NCI-H1436 treated with DMSO at 0.1 percent for 48 hours (cell line): ENCODE measurements around the gene HSD11B1.

Experiments used
- DNase-seq: peaks from one replicate; lab custom pipeline; 2025; lab: John Stamatoyannopoulos, UW

The HSD11B1 gene

GRCh38 chr1:209704584-209704983 is at the start of gene HSD11B1:
TSS of gene HSD11B1 (plus strand) at chr1:209704846. CDS start at chr1:209704943, 97 bp downstream.
- DNase-seq: no peak

DNA sequence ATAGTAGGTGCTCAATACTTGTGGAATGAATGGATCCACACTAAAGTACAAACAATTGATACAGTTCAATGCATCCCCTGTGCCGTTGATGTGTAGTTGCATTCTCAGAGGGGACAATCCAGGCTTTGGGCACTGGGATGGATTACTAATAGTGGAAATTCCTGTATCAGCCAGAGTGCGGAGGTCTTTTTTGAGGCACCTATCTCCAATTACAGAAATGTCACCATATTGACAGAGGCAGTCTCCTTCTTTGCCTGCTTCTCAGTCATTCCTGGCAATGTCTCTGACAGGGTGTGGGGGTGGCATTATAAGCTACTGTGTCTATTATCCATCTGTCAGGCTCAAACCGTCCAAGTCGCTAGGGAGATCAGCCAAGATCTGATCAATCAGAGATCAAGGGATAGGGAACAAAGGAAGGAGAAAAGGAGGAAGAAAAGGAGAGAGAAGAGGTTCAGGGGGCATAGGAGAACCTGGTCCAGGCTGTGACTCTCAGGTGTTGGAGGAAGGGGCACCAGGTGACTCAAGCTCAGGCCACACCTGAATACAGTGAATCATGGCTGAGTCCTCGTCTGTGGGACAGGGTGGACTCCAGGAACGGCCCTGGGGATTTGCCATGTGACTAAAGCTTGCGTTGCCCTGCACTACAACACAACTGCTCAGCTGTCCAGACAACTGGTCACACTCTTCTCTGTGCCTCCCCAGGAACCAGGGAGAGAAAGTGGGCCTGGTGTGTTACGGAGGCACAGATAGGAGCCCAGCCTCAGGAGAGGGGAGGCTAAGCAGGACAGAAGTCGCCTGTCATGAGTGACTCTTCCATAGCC is 49.0 kb upstream of the HSD11B1 start:
- no peak for DNase-seq

DNA sequence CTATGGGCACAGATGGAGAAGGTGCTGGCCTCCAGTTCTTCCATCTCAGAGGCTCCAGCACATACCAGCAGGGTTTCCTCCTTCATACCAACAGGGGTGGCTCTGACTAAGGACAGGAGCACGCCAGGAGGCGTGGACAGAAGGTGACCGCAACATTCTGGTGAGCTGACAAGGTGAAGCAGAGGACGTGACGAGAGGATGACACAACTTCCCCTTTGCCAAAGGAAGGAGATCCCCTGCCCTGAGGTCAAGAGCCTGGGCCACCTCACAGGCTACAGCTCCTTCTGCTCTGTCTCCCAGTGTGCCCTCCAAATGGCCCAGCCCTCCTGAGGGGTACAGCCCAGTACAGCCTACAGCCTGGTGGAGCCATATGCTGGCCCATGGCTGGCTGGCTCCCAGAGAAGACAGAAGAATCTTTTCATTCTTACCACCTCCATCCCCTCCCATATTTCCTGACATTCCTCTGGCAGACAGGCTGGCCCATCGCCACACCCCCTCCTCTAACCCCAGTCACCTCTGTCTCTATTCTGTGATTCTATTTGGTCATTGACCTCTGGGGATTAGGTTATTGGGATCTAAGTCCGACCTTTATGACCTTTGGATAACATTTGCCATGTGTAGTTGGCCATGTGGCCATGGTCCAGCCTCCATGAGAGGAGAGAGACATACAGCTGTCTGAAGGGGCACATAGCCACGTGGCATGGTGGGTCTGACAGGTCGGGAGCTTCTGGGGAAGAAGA is 47.3 kb upstream of the HSD11B1 start:
- DNase-seq: no peak

- DNase-seq: no peak
These were observed 46.7 kb upstream of the HSD11B1 start for GRCh38 chr1:209657918-209658317.

GRCh38 chr1:209659909-209660308 is 44.7 kb upstream of the HSD11B1 start:
- no peak for DNase-seq

DNA sequence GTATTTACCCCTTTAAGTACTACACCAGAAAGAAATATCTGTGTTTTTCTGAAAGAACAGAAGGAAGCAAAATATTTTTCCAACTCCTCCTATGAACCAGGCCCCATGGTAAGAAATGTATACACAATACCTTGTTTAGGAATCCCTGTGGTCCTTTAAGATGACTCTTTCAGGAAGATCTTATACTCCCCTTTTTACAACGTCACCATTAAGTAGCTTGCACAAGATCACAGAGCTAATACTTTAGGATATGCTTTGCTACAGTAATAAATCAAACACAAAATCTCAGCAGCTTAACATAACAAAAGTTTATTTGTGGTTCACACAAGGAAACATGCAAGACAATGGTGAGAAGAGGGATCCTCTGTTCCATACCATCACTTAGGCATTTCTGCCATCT is 43.6 kb upstream of the HSD11B1 start:
- DNase-seq: no peak

GRCh38 chr1:209662879-209663327 is 41.7 kb upstream of the HSD11B1 start:
- no peak for DNase-seq

DNA sequence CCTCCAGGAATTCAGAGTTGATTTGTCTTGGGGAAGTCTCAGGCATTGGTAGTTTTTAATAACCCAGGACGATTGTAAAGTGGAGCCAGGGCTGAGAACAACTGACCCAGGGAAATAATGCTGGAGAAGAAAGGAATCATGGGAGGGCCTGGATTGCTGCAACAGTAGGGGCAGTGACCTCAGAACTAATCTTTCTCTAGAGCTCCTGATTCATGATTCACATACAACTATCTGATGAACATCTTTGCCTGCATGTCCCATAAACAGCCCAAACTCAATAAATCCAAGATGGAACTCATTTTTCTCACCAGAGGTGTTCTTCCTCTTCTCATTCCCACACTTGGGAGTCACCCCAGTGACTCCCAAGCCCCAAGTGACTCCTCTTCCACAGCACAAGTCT is 37.5 kb upstream of the HSD11B1 start:
- DNase-seq: no peak

DNA sequence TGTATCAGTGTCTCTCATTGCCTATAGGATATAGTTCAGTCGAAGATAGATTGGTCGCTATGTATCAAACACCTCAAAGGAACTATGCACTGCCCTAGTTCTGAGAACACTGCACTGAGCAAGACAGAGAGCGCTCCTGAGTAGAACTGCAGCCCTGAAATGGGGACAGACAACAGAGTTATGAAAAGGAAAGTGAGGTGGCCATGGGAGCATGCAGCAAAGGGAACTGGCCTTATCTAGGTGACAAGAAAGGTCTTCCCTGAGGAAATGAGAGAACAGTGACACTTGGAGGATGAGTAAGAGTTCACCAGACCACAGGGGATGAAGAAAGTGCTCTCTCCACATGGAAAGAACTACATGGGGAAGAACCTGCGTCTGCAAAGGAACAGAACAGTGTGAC is 36.9 kb upstream of the HSD11B1 start:
- no peak for DNase-seq

GRCh38 chr1:209670441-209671082 is 34.1 kb upstream of the HSD11B1 start:
- DNase-seq: no peak

DNA sequence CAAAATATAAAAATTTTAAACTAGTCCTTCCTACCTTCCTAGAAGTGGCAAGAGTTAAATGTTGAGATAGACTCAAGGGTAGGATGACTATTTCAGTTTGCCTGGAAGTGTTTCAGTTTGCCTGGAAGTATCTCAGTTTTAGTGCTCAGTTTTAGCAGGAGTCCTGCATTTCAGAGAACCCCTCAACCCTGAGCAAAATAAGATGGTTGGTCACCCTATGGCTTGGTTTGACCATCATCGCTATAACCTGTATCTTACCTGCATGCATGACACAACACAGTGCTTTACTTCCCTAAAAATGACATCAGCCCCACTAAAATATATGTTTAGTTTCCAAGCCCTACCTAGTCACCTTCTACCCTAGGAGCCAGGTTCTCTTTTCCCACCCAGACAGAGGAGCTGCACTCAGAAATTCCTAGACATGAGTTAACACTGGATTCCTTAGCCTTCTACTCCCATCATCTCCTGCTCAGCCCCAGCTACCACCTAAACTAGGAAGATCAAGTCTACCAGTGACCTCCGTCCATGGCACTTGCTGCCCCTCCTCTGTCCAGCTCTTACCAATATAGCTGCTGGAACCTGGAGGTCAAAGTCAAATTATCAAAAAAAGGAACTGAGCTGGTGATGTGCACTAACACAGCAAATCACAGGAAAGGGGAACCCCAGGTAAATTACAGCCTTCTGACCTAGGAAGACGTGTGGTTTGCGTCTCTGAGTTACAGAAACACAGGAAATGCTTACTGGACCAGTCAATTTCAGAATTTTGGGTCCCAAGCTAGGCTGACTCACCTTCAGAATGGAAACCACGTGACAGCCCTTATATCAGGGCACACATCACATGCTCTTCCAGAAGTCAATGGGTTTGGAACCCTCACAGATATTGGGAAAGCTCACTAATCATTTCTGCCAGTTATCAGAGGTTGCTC is 31.7 kb upstream of the HSD11B1 start:
- no peak for DNase-seq

DNA sequence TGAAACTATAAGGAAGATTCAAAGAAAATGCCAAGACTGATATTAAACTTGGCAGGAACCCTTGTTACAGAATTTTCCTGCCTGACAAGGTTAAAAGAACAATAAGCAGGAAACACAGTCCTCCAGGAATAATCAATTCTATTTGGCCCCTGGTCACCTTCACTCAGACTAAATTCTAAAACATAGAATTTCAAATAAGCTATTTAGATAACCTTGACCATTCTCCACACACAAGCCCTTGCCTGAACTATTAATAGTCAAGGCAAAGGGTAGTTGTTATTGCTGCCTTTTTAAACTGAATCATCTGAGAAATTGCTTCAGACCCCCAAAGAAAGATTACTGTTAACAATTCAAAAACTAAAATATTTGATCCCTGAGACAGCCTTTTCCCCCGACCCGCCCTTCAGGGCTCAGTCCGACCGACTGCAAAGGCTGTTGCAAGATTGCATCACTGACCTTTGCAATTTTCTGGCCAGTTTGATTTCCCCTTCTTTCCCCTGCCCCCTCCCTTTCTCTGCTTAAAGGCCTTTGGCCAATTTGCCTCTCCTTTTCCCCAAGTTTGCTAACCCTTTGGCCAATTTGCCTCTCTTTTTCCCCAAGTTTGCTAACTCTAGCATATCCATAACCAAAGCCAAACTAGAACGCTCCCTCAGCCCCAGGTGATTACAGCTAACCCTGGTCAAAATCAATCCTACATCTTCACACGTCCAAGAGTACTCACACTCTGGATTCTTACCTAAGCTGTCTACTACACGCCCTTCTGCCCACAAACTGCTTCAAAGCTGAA is 30.8 kb upstream of the HSD11B1 start:
- no peak for DNase-seq

- no peak for DNase-seq
These were observed 29.6 kb upstream of the HSD11B1 start, which contains the start of gene G0S2 for GRCh38 chr1:209674957-209675564. TSS of gene G0S2 (plus strand) at chr1:209675412. CDS start at chr1:209675685, 273 bp downstream.

DNA sequence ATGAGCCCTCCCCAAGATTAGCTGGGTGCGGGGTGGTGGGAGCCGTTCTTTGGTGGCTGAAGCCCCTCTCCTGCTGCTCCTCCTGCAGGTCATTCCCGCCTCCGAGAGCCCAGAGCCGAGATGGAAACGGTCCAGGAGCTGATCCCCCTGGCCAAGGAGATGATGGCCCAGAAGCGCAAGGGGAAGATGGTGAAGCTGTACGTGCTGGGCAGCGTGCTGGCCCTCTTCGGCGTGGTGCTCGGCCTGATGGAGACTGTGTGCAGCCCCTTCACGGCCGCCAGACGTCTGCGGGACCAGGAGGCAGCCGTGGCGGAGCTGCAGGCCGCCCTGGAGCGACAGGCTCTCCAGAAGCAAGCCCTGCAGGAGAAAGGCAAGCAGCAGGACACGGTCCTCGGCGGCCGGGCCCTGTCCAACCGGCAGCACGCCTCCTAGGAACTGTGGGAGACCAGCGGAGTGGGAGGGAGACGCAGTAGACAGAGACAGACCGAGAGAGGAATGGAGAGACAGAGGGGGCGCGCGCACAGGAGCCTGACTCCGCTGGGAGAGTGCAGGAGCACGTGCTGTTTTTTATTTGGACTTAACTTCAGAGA is 29.0 kb upstream of the HSD11B1 start:
- DNase-seq: no peak

DNA sequence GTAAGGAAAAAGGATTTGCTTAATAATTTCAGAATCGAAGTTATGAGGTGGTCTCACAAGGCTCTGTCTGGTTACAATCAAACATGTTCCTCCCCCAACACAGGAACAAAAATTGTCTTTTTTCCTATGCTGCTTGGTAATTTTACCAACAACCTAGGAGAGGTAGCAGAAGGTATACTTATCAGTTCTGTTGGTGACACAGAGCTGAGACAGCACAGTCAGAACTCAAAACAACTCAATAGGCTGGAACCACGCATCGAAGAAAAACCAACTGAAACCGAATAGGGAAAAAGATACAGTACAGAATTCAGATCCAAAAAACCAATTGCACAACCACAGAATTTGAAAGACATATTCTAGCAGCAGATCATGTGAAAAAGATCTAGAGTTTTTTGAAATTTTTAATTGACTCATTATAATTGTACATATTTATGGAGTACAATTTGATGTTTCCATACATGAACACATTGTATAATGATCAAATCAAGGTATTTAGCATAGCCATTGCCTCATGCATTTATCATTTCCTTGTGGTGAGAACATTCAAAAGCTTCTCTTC is 25.6 kb upstream of the HSD11B1 start:
- DNase-seq: no peak

GRCh38 chr1:209685821-209686220 is 18.8 kb upstream of the HSD11B1 start:
- no peak for DNase-seq

GRCh38 chr1:209686322-209686721 is 18.3 kb upstream of the HSD11B1 start:
- no peak for DNase-seq

DNA sequence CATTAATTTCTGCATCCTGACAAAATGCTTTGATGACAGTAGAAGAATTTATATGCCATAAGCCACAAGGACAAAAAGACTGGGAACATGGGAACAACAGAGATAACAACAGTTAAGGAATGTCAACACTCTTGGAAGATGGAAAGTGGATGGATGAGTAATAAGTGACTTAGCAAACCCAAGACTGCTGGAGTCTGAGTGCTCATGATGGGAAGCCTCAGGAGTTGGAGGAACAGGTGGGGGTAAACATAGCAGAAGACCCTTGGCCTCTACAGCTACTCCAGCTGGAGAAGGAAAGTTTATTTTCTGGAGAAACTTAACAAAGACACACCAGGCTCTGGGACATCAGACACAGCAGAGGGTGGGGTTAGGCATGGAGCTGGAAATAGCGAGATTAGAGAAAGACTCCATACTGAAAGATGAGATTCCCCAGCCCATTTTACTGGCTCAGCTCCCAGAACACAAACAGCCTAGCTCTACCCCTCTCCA is 15.9 kb upstream of the HSD11B1 start:
- DNase-seq: no peak

DNA sequence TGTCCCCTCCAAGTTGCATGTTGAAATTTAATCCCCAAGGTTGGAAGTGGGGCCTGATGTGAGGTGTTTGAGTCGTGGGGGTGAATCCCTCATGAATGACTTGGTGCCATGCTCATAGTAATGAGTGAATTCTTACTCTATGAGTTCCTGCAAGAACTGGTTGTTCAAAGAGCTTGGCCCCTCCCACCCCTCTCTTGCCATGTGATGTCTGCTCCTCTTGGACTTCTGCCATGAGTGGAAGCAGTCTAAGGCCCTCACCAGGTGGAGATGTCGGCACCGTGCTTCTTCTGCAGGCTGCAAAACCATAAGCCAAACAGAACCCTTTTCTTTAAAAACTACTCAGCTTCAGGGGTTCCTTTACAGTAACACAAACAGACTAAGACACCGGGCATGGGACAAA is 15.2 kb upstream of the HSD11B1 start:
- no peak for DNase-seq
